PFSK-1 (cell line): ENCODE results near the gene KIF26A.

Source experiments
- FOXP2 ChIP-seq: optimal IDR thresholded peaks from 2 replicates; pipeline ENCODE3; 2011; ENCODE audit warnings: borderline replicate concordance, control low read depth, inconsistent platforms; ENCODE audit not compliant: insufficient read depth; ENCODE audit errors: extremely low read length, extremely low read depth
- POLR2AphosphoS5 ChIP-seq: IDR thresholded peaks from 2 replicates; pipeline ENCODE4 v1.6.1; 2012; ENCODE audit warnings: low read depth, mild to moderate bottlenecking, control low read depth, low read length, moderate library complexity
- SIN3A ChIP-seq: IDR thresholded peaks from 2 replicates; pipeline ENCODE4 v1.6.1; 2012; ENCODE audit warnings: mild to moderate bottlenecking, low read length, moderate library complexity, borderline replicate concordance; ENCODE audit not compliant: insufficient read depth
- TAF1 ChIP-seq: IDR thresholded peaks from 2 replicates; pipeline ENCODE4 v1.6.1; 2012; ENCODE audit warnings: low read length, control low read depth, borderline replicate concordance; ENCODE audit not compliant: insufficient read depth
- TF ChIP-seq, protein P1 (sequence below), 2 experiments: IDR thresholded peaks; 2 replicates each; pipeline versions ENCODE4 v1.6.1 to v1.8.0; 2011 to 2012; ENCODE audit warnings: low read depth in 2 of 2, low read length in 2 of 2, control low read depth in 1 of 2, inconsistent platforms in 1 of 2, mild to moderate bottlenecking in 1 of 2, moderate library complexity in 1 of 2; ENCODE audit not compliant: insufficient read depth in 1 of 2

The KIF26A gene

GRCh38 chr14:104147346-104148125 is 9.1 kb downstream of the KIF26A start:
- TF ChIP-seq TAF1 (no peak), SIN3A (no peak), FOXP2 (no peak), POLR2AphosphoS5 (no peak)
- TF ChIP-seq, protein P1, sequence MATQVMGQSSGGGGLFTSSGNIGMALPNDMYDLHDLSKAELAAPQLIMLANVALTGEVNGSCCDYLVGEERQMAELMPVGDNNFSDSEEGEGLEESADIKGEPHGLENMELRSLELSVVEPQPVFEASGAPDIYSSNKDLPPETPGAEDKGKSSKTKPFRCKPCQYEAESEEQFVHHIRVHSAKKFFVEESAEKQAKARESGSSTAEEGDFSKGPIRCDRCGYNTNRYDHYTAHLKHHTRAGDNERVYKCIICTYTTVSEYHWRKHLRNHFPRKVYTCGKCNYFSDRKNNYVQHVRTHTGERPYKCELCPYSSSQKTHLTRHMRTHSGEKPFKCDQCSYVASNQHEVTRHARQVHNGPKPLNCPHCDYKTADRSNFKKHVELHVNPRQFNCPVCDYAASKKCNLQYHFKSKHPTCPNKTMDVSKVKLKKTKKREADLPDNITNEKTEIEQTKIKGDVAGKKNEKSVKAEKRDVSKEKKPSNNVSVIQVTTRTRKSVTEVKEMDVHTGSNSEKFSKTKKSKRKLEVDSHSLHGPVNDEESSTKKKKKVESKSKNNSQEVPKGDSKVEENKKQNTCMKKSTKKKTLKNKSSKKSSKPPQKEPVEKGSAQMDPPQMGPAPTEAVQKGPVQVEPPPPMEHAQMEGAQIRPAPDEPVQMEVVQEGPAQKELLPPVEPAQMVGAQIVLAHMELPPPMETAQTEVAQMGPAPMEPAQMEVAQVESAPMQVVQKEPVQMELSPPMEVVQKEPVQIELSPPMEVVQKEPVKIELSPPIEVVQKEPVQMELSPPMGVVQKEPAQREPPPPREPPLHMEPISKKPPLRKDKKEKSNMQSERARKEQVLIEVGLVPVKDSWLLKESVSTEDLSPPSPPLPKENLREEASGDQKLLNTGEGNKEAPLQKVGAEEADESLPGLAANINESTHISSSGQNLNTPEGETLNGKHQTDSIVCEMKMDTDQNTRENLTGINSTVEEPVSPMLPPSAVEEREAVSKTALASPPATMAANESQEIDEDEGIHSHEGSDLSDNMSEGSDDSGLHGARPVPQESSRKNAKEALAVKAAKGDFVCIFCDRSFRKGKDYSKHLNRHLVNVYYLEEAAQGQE (IDR thresholded peaks at IDR 0.05; ENCODE audit: insufficient read depth in 1 of 2, low read depth in 2 of 2, low read length in 2 of 2) = no peak

GRCh38 chr14:104148433-104149277 is 10.3 kb downstream of the KIF26A start:
- TF ChIP-seq SIN3A (no peak), FOXP2 (no peak), POLR2AphosphoS5 (no peak), TAF1 (no peak)
- TF ChIP-seq, protein P1 (IDR thresholded peaks at IDR 0.05; ENCODE audit: insufficient read depth in 1 of 2, low read depth in 2 of 2, low read length in 2 of 2) = no peak

- TF ChIP-seq, protein P1 (IDR thresholded peaks at IDR 0.05; ENCODE audit: insufficient read depth in 1 of 2, low read depth in 2 of 2, low read length in 2 of 2) = no peak
Measured at GRCh38 chr14:104149278-104149595, 10.8 kb downstream of the KIF26A start.

DNA sequence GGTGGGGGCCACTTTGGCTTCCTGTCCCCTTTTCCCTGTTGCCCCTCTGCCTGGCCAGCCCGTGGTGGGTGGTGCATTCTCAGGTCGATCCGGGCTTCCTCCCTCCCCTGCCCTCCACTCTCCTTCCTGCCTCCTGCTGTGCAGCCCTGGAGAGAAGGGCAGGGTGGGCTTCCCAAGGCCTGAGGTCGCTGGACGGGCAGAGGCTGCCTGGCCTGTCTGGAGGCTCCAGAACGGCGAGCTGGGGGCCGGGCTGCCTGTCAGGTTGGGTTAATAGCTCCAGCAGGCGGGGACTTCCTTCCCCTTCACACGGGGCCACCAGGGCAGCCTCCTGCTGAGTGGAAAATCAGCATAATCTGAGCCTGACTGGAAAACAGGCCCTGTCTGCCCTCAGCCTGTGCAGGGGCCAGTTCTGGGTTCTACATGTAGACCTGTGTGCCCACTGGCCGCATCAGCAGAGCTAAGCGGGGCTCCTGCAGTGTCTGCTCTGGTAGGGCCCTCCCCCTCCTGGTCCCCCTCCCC is 11.3 kb downstream of the KIF26A start:
- TF ChIP-seq POLR2AphosphoS5 (no peak), FOXP2 (no peak), TAF1 (no peak), SIN3A (no peak)
- TF ChIP-seq, protein P1 (IDR thresholded peaks at IDR 0.05; ENCODE audit: insufficient read depth in 1 of 2, low read depth in 2 of 2, low read length in 2 of 2) = no peak
